NCI-H2081 treated with DMSO at 0.1 percent for 48 hours (cell line): ENCODE results near the gene DRD4.

Experiments used
- DNase-seq: peaks from one replicate; lab custom pipeline; 2025; lab: John Stamatoyannopoulos, UW

DRD4 gene

DNA sequence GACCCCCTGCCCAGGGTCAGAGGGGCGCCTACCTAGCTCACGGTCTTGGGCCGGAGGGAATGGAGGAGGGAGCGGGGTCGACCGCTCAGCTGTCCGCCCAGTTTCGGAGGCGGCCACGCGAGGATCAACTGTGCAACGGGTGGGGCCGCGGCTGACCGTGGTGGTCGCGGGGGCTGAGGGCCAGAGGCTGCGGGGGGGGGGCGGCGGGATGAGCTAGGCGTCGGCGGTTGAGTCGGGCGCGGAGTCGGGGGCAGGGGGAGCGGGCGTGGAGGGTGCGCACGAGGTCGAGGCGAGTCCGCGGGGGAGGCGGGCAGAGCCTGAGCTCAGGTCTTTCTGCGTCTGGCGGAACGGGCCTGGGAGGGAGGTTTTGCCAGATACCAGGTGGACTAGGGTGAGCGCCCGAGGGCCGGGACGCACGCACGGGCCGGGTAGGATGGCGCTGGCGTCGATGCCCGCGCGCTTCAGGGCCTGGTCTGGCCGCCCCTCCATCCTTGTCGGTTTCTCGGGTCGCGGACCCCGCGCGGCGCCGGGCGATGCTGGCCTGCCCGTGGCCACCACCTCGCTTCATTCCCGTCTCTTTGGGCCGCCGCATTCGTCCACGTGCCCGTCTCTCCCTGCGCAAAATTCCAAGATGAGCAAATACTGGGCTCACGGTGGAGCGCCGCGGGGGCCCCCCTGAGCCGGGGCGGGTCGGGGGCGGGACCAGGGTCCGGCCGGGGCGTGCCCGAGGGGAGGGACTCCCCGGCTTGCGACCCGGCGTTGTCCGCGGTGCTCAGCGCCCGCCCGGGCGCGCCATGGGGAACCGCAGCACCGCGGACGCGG, at the start of gene DRD4:
Gene DRD4 (plus strand): TSS at position 759 of the 822 bp plus-strand sequence. CDS start 36 bp downstream, at position 795.
- no peak for DNase-seq

DNA sequence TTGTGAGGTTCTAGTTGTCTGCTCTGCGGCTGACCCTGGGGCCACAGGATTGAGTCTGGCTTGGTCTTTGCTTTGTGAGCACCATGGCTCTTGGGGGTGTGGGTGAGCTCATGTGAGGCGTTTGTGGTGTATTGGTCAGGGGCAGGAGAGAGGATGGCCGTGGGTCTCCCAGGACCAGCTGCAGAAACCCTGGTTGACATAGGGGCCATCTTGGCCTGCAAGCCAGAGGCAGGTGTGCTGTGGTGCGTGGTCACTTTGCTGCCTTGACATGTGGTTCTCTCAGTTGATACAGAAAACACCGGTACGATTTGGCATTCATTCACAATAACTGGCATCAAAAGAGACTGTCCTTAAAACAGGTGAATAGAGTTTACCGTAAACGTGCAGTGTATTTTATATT, 49.5 kb upstream of the DRD4 start:
- no peak for DNase-seq

DNA sequence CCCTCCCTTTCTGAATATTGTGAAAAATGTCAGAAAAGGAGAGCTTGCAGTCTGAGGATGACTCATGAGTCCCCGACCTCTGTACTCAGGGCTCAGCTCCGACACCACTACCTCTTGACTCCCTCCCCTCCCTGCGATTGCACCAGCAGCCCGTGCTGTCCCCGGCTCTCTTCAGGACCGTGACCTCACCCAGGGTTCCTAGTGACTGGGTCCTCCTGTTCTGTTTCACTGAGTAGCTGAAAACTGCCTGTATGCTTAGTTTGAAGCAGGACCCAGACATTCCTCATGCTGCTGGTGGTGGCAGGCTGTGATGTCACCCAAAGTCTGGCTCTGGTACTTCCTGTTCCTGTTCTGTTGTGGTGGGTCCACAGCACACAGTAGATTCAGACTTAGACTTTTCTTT, 49.1 kb upstream of the DRD4 start:
- DNase-seq: no peak

DNA sequence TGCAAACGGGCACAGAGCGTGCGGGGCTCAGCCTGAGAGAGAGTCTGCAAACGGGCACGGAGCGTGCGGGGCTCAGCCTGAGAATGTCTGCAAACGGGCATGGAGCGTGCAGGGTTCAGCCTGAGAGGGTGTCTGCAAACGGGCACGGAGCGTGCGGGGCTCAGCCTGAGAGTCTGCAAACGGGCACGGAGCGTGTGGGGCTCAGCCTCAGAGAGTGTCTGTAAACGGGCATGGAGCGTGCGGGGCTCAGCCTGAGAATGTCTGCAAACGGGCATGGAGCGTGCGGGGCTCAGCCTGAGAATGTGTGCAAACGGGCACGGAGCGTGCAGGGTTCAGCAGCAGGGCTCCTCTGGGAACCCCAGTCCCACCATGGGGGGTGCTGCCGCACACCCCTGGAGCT, 47.3 kb upstream of the DRD4 start:
- no peak for DNase-seq

DNA sequence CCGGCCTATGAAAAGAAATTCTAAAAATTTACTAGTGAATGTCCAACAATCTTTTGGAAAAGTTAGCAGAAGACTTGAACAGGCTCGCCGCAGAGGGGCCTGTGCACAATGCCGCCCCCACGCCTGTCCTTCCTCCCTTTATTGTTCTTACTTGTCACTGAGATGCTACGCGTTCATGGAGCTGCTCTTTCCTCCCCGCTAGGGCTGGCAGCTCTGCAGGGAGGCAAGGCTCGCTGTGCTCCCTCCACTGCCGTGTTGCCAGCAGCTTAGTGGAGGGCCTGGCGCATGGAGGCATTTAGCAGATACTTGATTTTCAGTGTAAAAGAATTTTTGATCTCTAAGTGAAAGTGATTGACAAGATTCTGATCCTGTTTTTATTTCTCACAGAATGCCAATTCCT, 46.1 kb upstream of the DRD4 start:
- no peak for DNase-seq

DNA sequence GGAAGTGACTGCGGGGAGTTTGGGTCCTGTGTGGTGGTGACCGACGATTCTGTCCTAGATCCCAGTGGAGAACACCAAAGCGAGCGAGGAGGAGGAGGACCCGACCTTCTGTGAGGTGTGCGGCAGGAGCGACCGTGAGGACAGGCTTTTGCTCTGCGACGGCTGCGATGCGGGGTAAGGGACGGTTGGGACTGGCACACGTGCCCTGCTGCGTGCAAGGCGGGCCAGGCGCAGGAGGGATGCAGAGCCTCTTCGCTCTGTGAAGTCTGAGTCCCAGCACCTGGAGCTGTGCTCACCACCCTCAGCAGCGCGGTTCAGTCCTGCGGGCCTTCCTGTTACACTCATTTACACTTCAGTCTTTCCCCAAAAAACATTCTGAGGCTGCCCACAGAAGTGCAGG, 44.6 kb upstream of the DRD4 start:
- no peak for DNase-seq

DNA sequence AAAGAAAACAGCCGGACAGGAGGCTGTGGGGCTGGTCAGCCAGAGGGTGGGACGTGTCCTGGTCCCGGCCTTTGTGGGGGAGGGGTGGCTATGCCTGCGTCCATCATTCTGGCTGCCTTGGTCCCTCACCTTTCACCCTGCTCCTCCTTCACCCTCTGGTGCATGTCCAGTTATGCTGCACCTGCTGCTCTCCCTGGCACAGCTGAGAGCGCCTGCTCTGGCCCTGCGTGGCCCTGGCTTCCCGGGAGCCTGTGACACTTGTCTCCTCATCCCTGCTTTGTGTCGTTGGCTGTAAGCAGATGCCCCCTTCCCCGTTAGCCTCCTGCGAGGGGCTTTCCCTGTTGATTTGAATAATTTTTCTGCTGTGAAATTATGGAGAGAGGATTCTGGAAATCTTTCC, 44.2 kb upstream of the DRD4 start:
- no peak for DNase-seq

DNA sequence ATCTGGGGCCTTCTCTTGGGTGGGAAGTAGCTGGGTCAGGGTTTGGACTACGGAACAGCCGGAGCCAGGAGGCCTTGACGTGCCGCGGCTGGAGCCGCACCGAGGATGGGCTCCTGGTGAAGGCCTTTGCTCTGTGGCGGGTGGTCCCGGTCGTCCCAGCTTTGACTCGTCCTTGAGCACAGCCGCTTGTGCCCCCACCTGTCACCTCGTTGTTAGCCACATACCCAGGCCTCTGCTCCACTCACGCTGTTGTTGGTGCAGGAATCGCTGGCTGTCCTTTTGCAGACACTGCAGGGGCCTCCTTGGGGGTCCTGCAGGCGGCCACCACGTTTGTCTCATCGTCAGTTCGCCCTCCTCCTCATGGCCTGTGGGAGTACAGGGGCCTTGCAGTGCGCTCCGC, 43.7 kb upstream of the DRD4 start:
- no peak for DNase-seq

DNA sequence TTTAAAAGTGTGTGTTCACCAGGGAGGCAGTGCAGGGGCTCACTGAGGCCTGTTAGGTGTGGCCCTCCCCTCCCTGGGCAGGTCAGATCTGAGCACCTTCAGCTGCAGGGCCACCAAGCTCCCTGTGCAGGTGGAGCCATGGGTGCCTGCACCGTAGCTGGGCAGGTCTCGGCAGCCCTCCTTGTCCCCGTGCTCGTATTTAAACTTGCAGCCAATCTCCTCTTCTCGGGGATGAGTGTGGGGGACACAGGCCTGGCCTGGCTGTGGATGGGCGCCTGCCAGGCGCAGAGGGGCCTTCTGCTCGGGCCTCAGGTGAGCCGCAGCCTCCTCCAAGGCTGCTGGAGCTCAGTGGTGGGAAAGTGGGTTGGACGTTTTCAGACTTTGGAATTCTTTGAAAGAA, 41.7 kb upstream of the DRD4 start:
- no peak for DNase-seq

DNA sequence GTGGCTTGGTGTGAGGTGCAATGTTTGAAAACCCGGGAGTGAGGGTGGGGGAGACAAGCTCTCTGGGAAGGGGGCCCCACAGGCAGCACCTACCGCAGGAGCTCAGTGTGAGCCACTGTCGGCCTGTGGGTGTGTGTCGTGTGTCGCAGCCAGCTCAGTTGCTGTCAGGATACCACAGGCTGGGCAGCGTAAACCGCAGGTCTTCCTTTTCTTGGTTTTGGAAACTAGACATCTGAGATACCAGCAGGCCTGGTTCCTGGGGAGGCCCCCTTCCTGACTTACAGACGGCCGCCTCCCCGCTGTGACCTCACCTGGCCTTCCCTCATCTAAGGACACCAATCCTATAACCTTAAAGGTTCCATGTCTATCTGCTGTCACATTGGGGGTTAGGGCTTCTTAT, 40.7 kb upstream of the DRD4 start:
- no peak for DNase-seq

DNA sequence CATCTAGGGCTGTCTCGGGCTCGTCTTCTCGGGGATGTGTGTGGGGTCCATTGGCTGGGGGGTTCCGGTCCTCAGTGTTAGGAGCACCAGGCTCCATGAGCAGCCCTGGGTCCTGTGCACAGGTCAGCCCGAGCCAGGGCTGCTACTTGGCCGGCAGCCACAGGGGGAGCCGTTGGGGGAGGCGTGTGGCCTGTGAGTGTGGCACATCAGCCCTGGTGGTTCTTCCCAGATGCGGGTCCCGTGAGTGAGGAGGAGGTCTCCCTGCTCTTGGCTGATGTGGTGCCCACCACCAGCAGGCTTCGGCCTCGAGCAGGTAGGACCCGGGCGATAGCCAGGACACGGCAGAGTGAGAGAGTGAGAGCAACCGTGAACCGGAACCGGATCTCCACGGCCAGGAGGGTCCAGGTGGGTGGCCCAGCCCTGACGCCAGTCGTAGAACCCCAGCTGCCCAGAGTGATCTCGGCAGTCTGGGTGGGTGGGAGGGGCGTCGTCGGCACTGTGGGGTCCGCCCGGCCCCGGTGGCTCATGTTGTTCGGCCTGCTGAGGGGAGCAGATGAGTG, 39.8 kb upstream of the DRD4 start:
- DNase-seq: no peak

DNA sequence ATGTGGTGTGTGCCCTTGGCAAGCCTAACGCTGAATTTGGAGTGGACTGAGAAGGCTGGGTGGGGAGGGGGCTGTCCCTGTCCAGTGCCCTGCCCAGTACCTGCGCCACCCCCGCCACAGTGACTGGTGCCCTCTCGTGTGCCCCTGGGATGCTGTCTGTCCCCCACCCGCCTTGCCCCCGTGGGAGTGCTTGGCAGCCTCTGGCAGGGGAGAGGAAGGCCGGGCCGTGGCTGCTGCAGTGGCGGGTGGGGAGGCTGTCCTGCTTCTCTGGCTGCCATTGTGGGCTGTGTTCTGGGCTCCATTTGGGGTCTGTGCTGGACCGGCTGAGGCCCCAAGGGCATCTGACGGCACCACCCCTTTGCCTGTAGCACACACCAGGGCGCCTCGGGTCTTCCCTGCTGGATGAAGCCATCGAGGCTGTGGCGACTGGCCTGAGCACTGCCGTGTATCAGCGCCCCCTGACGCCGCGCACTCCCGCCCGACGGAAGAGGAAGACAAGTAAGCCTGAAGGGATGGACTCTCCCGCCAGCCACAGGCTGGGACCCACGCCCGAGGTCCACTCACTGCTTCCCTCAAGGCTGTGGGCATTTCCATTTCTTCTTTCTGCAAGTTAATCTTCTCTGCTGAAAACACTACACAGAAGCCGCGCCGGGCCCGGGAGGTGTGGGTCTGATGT, 38.9 kb upstream of the DRD4 start:
- DNase-seq: no peak

DNA sequence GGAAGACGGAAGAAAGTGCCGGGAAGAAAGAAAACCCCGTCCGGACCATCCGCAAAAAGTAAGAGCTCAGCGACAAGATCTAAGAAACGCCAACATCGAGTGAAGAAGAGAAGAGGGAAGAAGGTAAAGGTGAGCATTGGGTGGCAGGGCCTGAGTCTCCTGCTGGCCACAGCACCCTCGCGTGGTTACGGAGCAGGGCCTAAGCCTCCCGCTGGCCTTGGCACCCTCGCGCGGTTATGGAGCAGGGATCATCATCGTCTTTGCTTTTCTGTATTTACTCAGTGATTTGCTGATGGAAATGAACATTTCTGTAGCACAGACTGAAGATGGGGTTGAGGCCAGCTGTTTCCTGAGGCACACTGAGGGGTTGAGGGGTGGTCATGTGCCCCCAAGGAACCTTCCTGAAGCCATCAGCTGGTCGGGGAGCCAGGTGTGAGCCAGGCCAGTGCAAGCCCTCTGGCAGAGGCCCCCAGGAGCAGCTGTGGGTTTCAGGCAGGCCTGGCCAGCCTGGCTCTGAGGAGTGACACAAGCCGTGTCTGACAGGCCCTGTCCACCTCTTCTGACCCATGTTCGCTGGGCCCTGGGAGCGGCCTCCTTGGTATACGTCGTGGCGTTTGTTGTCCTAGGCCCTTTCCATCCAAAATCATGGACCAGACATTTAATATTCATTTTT, 35.4 kb upstream of the DRD4 start:
- DNase-seq: no peak

DNA sequence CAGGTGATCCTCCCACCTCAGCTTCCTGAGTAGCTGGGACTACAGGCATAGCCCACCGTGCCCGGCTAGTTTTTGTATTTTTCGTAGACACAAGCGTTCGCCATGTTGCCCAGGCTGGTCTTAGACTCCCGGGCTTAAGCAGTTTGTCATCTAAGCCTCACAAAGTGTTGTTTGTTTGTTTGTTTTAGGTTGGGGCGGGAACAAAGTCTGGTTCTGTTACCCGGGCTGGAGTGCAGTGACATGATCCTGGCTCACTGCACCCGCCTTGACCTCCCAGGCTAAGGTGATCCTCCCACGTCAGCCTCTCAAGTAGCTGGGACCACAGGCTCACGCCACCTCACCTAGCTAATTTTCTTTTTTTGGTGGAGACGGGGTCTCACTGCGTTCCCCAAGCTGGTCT, 33.9 kb upstream of the DRD4 start:
- no peak for DNase-seq

DNA sequence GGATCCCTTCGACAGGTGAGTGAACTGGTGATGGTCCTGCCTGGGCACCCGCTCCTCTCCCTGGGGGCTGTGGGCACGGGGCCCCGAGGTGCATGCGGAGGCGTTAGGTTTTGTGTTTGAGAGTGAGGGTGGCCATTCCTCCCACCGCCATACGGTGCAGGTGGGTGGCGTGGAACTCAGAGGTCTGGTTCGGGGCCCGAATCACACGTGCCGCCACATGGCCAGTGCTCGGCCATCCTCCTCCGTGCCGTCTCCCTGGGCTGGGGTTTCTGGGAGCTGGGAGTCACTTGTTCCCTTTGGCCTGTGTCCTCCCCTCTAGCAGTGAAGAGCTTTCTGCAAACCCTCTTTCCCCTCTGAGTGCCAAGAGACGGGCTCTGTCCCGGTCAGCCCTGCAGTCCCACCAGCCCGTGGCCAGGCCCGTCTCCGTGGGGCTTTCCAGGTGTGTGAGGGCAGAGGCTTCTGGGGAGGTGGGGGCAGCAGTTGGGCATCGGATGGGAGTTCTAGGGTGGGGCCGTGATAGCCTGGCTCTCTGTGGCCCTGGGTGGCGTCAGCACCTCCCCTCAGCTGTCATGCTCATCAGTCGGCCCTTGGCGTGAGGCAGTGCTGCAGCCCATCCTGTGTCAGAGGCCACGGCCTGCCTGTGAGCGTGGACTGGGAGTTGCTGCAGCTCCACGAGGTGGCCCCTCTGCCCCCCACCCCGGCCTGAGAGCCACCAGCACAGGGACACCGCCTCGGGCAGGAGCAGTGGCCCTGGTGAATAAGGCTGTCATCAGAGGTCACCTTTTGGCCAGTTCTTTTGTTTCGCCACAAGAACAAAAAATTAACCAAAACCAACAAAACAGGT, 31.6 kb upstream of the DRD4 start:
- no peak for DNase-seq

DNA sequence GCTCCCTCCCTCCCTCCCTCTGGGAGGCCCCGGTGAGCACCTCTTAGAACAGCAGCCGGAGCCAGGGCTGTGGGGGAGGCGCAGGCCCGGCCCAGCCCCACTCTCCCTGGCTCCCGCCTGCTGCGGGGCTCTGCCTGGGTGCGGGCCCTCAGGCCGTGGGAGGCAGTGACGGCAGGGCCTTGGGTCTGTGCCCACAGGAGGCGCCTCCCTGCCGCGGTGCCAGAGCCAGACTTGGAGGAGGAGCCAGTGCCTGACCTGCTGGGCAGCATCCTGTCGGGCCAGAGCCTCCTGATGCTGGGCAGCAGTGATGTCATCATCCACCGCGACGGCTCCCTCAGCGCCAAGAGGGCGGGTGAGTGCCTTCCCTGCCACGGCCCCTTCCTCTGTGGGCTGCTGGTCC, 30.8 kb upstream of the DRD4 start:
- DNase-seq: no peak

DNA sequence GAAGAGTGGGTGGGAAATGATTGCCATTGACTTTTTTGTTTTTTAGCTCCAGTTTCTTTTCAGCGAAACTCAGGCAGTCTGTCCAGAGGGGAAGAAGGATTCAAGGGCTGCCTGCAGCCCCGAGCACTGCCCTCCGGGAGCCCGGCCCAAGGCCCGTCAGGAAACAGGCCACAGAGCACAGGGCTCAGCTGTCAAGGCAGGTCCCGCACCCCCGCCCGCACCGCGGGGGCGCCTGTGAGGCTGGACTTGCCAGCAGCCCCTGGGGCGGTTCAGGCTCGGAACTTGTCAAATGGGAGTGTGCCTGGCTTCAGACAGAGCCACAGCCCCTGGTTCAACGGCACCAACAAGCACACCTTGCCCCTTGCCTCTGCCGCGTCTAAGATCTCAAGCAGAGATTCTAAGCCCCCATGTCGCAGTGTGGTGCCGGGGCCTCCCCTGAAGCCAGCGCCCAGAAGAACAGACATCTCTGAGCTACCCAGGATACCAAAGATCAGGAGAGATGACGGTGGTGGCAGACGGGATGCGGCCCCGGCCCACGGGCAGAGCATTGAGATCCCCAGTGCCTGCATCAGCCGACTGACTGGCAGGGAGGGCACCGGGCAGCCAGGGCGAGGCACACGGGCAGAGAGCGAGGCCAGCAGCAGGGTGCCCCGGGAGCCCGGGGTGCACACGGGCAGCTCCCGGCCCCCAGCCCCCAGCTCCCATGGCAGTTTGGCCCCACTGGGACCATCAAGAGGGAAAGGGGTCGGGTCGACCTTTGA, 29.9 kb upstream of the DRD4 start:
- DNase-seq: no peak

DNA sequence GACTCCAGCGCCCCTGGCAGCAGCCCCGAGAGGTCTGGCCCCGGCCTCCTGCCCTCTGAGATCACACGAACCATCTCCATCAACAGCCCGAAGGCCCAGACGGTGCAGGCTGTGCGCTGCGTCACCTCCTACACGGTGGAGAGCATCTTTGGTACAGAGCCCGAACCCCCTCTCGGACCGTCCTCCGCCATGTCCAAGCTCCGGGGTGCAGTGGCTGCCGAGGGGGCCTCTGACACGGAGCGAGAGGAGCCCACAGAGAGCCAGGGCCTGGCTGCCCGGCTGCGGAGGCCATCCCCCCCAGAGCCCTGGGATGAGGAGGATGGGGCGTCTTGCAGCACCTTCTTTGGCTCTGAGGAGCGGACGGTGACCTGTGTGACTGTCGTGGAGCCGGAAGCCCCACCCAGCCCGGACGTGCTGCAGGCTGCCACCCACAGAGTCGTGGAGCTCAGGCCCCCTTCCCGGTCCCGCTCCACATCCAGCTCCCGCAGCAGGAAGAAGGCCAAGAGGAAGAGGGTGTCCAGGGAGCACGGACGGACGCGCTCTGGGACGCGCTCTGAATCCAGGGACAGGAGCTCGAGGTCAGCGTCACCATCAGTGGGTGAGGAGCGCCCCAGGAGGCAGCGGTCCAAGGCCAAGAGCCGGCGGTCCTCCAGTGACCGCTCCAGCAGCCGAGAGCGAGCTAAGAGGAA, 29.0 kb upstream of the DRD4 start:
- DNase-seq: no peak

DNA sequence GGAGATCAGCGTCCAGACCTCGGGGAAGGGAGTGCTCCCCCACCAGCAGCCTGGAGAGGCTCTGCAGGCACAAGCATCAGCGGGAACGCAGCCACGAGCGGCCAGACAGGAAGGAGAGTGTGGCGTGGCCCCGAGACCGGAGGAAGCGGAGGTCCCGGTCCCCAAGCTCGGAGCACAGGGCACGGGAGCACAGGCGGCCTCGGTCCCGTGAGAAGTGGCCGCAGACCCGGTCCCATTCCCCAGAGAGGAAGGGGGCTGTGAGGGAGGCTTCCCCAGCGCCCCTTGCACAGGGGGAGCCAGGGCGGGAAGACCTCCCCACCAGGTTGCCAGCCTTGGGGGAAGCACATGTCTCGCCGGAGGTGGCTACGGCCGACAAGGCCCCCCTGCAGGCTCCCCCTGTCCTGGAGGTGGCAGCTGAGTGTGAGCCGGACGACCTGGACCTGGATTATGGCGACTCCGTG, 28.2 kb upstream of the DRD4 start:
- DNase-seq: no peak

DNA sequence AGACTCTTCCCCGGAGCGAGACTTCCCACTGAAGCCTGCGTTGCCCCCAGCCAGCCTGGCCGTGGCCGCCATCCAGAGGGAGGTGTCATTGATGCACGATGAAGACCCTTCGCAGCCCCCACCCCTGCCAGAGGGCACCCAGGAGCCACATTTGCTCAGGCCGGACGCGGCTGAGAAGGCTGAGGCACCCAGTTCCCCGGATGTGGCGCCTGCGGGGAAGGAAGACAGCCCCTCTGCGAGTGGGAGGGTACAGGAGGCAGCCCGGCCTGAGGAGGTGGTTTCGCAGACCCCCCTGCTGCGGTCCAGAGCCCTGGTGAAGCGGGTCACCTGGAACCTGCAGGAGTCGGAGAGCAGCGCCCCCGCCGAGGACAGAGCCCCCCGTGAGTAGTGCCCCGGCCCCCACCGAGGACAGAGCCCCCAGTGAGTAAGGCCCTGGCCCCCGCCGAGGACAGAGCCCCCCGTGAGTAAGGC, 27.7 kb upstream of the DRD4 start:
- DNase-seq: no peak
